Natural killer cell (primary cell): ENCODE measurements around the gene COL20A1. TPM values are rescaled to one million over a fixed set of nuclear protein-coding genes. Genes with fewer than 3 reads are reported as not detected.

Source experiments
- ATAC-seq, 3 donors: fragments of 150-1000 bp in 2 of 3; fragments of 200-7000 bp in 1 of 3; cut with Tn5 transposase; 1 replicate in 1 of 3; 2 replicates in 2 of 3; pipeline ENCODE4 v1.10.0; 2021; ENCODE audit warnings: mild to moderate bottlenecking in 2 of 3, moderate library complexity in 2 of 3
- DNase-seq, 2 donors: peaks; one replicate each; pipeline versions ENCODE4 v3.0.0 to v3.0.0-alpha.2; 2013 to 2021; ENCODE audit warnings: mixed read lengths in 1 of 2
- H3K27ac ChIP-seq: one replicate; pipeline ENCODE4 v1.5.1; 2013; ENCODE audit warnings: mild to moderate bottlenecking, low read length
- H3K27me3 ChIP-seq: one replicate; pipeline ENCODE4 v1.6.1; 2013; ENCODE audit warnings: low read length; ENCODE audit not compliant: control insufficient read depth, insufficient read depth
- H3K36me3 ChIP-seq: one replicate; pipeline ENCODE4 v1.6.1; 2013; ENCODE audit warnings: low read length; ENCODE audit not compliant: control insufficient read depth, insufficient read depth
- H3K4me1 ChIP-seq: one replicate; pipeline ENCODE4 v1.6.1; 2013; ENCODE audit warnings: low read length; ENCODE audit not compliant: control insufficient read depth, insufficient read depth
- H3K4me3 ChIP-seq: one replicate; pipeline ENCODE4 v1.5.1; 2013; ENCODE audit warnings: low read length
- H3K9me3 ChIP-seq: one replicate; pipeline ENCODE4 v1.6.1; 2013; ENCODE audit warnings: low read length; ENCODE audit not compliant: control insufficient read depth, insufficient read depth
- H3K27ac Mint-ChIP-seq, 2 donors: one replicate each; pipeline ENCODE4 v1.8.0; 2022; ENCODE audit warnings: mild to moderate bottlenecking in 2 of 2, mixed read lengths in 2 of 2, moderate library complexity in 1 of 2
- H3K27me3 Mint-ChIP-seq, 2 donors: one replicate each; pipeline ENCODE4 v1.8.0; 2022; ENCODE audit warnings: low read depth in 2 of 2, mixed read lengths in 2 of 2
- H3K36me3 Mint-ChIP-seq: one replicate; pipeline ENCODE4 v1.8.0; 2022; ENCODE audit warnings: mixed read lengths
- H3K4me1 Mint-ChIP-seq, 2 donors: one replicate each; pipeline ENCODE4 v1.8.0; 2022; ENCODE audit warnings: mixed read lengths in 2 of 2
- H3K4me3 Mint-ChIP-seq: one replicate; pipeline ENCODE4 v1.8.0; 2022; ENCODE audit warnings: mild to moderate bottlenecking, moderate library complexity, mixed read lengths
- H3K9me3 Mint-ChIP-seq, 2 donors: one replicate each; pipeline ENCODE4 v1.8.0; 2022; ENCODE audit warnings: mixed read lengths in 2 of 2
- WGBS: methylation state at CpG from one replicate; pipeline ENCODE4 v1.1.7; 2013; ENCODE audit warnings: missing lambda C conversion rate; ENCODE audit not compliant: insufficient coverage; 5-methylcytosine and 5-hydroxymethylcytosine counted together
- intact Hi-C: fragments of 100-400 bp; cut with micrococcal nuclease; formaldehyde crosslinking; loops from one replicate; pipeline ENCODE4 v1.14.2; 2022
- total RNA-seq, 4 donors: library from RNA; stranded (reverse); fragments of 120-200 nt in 1 of 4; gene quantifications; one replicate each; pipeline versions ENCODE4 v1.2.3 to v1.2.4, GENCODE V29; 2013 to 2022
- TF ChIP-seq, protein P1 (sequence below): fragments of 200-600 bp; IDR thresholded peaks from one replicate; pipeline ENCODE4 v1.8.0; 2022; ENCODE audit warnings: antibody characterized with exemption

The COL20A1 gene
- total RNA-seq, 3 donors from 2014 or later (not counting 1 experiment from before 2014, with no cell fraction given), result 0.12 to 0.33 TPM; not detected in 1

DNA sequence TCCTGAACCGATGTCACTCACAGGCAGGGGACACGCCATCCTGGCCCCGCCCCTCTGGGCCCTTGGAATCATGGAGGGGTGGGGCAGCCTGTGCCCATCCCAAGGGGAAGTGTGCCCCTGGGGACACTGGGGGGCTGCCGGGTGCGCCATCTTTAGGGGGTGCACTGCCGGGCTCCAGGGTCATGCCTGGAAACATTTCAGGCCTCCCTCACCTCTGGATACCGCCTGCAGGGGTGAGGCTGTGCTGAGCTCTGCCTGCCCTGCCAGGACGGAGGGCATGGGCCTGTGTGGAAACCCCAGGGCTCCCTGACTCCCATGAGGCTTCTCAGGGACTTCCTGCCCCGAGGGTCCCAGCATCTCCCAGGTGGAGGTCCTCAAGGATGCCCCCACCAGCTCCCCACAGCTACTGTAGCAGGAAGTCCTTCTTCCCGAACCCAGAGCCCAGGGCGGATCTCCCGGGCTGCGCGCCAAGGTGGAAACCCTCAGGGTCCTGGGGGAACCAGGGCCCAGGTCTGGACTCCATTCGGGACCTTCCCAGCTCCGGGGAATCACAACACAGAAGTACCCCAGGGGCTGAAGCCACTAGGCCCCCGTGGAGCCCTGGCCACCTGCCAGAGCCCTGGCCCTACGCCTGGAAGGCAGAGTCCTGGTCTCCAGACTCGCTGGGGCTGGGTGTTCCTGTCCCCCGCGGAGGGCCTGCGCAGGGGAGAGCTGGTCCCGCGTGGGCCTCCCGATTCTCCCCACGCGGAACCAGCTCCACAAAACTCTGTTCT is 52.5 kb downstream of the COL20A1 start:
- ATAC-seq (no peak), DNase-seq (no peak)
- Histone ChIP-seq H3K36me3 (no peaks in the 10 kb centered on the region), H3K27me3 (no peaks in the 10 kb centered on the region), H3K27ac (no peak overlapping the region), H3K4me3 (no peak overlapping the region), H3K4me1 (no peaks in the 10 kb centered on the region), H3K9me3 (no peaks in the 10 kb centered on the region)
- TF ChIP-seq, protein P1, sequence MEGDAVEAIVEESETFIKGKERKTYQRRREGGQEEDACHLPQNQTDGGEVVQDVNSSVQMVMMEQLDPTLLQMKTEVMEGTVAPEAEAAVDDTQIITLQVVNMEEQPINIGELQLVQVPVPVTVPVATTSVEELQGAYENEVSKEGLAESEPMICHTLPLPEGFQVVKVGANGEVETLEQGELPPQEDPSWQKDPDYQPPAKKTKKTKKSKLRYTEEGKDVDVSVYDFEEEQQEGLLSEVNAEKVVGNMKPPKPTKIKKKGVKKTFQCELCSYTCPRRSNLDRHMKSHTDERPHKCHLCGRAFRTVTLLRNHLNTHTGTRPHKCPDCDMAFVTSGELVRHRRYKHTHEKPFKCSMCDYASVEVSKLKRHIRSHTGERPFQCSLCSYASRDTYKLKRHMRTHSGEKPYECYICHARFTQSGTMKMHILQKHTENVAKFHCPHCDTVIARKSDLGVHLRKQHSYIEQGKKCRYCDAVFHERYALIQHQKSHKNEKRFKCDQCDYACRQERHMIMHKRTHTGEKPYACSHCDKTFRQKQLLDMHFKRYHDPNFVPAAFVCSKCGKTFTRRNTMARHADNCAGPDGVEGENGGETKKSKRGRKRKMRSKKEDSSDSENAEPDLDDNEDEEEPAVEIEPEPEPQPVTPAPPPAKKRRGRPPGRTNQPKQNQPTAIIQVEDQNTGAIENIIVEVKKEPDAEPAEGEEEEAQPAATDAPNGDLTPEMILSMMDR, result no peak
- 78% methylated on average over 27 of the region's 27 CpGs for WGBS
- Mint-ChIP-seq H3K36me3 (no peaks in the 10 kb centered on the region), H3K9me3 (peaks cover 0 to 3% of the 10 kb centered on the region in 2 donors), H3K27ac (no peak overlapping the region), H3K4me3 (no peak overlapping the region), H3K27me3 (peaks cover 2 to 18% of the 10 kb centered on the region in 2 donors), H3K4me1 (no peaks in the 10 kb centered on the region)
- intact Hi-C loops, result no loop called here

DNA sequence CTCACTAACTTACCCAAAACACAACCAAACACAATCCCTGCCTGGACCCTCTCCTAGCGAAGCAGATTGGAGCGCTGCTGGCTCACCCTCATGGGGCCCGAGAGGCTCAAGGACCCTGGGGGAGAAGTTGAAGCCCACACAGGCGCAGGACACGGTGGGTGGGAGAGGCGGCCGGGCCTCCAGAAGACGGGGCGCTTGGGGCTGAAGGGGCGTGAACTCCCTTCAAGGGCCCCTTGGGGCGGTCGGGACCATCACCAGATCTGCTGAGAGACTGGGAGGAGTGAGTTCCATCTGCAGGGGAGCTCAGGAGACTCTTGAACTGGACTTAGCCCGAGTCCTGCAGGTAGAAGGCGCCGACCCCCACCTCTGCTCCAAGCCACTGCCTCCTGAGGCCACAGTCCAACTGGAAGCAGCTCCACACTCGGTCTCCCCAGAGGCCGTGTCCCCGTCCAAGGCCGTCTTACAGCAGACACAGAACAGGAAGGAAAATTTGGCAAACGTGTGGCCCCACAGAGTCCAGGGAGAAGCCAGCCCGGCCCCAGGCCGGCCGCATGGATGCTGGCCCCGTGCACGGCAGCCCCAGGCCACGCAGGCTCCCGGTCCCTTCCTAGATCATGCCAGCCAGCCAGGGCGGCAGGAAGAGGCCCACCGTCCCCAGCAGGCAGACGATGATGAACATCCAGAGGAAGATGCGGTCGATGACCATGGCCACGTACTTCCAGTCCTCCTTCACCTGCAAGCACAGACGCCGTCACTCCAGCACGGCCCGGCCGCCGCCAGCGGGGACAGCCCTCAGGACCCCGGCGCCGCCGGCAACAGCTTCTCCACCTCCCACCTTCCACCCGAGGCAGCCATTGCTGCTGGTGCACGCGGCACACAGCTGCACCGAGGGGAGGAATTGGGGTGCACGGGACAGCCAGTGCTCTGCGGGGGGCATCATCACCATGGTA is 53.4 kb downstream of the COL20A1 start:
- ATAC-seq (no peak), DNase-seq (no peak)
- H3K27ac Mint-ChIP-seq, result no peak overlapping the region
- H3K4me3 ChIP-seq, result no peak overlapping the region
- TF ChIP-seq, protein P1, result no peak
- no peak overlapping the region for H3K4me3 Mint-ChIP-seq
- H3K4me1 ChIP-seq, result no peaks in the 10 kb centered on the region
- H3K27me3 ChIP-seq, result no peaks in the 10 kb centered on the region
- 75% methylated on average over 50 of the region's 50 CpGs for WGBS
- no peaks in the 10 kb centered on the region for H3K36me3 ChIP-seq
- peaks cover 0 to 3% of the 10 kb centered on the region in 2 donors for H3K9me3 Mint-ChIP-seq
- no peaks in the 10 kb centered on the region for H3K36me3 Mint-ChIP-seq
- H3K27ac ChIP-seq, result no peak overlapping the region
- H3K4me1 Mint-ChIP-seq, result no peaks in the 10 kb centered on the region
- no peaks in the 10 kb centered on the region for H3K9me3 ChIP-seq
- intact Hi-C loops, result no loop called here
- H3K27me3 Mint-ChIP-seq, result peaks cover 2 to 10% of the 10 kb centered on the region in 2 donors

DNA sequence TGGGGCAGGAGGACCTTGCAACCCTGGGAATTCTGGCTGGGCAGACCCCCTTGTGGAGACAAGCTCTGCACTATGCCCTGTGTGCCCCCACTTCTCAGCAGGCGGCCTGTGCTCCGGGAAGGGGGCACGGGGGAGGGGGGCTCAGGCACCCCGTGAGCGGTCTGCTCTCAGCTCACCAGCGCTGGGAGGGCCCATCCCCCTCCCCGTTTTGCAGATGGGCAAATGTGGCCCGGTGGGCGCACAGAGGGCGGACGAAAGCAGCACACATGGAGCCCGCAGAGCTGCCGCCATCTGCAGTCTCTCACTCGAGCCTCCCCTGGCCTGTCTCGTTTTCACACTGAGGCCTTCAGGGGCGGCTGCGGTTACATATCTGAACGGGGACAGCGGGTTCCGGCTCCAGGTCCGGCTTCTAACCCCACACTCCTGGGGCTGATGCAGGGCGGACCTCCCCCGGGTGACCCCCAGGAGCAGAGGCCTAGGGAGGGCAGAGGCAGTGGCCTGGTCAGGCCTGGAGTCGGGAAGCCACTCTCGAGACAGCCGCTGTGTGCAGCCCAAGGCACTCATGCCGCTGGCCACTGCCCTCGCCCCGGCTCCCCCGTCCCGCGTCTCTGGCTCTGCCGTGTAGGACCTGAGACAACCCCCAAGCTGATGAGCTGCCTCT is 54.2 kb downstream of the COL20A1 start:
- H3K4me3 ChIP-seq, result no peak overlapping the region
- Mint-ChIP-seq H3K4me1 (no peaks in the 10 kb centered on the region), H3K4me3 (no peak overlapping the region), H3K27me3 (peaks cover 2% of the 10 kb centered on the region in 2 donors), H3K36me3 (no peaks in the 10 kb centered on the region), H3K9me3 (peaks cover 0 to 3% of the 10 kb centered on the region in 2 donors), H3K27ac (no peak overlapping the region)
- H3K4me1 ChIP-seq, result no peaks in the 10 kb centered on the region
- TF ChIP-seq, protein P1, result no peak
- intact Hi-C loops, result no loop called here
- H3K27ac ChIP-seq, result no peak overlapping the region
- no peaks in the 10 kb centered on the region for H3K9me3 ChIP-seq
- DNase-seq, result no peak
- H3K27me3 ChIP-seq, result no peaks in the 10 kb centered on the region
- WGBS, result 82% methylated on average over 33 of the region's 33 CpGs
- no peak for ATAC-seq
- H3K36me3 ChIP-seq, result no peaks in the 10 kb centered on the region
